ENCODE measurements around the gene NPNT. TPM values are rescaled to one million over a fixed set of nuclear protein-coding genes. Genes with fewer than 3 reads are reported as not detected.

Gene NPNT
- polyA plus RNA-seq, 1 of the 3 experiments (the other 2 are of a cell fraction), result not detected

DNA sequence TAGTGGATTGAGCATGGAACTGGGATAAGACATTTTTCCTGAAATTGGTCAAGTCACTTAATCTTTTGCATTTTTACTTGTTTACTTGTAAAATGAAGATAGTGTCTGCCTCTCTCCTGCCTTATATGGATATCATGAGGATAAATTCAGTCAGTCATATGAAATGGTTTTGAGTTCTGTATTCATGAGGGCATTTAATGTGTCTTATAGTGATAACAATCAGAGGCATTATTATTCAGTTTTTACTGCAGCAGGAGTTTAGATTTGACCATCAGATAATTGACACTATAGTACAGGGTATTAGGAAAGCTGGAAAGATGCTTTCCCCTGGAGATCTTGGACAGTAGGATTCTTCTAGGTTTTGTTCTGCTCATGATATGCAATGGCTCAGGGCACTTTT lies 26.0 kb downstream of the NPNT start:
- POLR2A ChIA-PET, result no interaction called here
- H3K36me3 ChIP-seq (replicated peaks in 1 of 2; ENCODE audit: control insufficient read depth in 1 of 2, insufficient read depth in 2 of 2, low read length in 1 of 2), result no peaks in the 10 kb centered on the region
- no peaks in the 10 kb centered on the region for H4K20me1 ChIP-seq (ENCODE audit: insufficient read depth)
- TF ChIP-seq YY1 (IDR thresholded peaks at IDR 0.05; ENCODE audit: low read depth) (no peak), SIN3A (IDR thresholded peaks at IDR 0.05; ENCODE audit: borderline replicate concordance, low read depth, low read length) (no peak), RCOR1 (IDR thresholded peaks at IDR 0.05; ENCODE audit: low read length) (no peak), GABPA (IDR thresholded peaks at IDR 0.05; ENCODE audit: low read depth) (no peak), FOXM1 (IDR thresholded peaks at IDR 0.05; ENCODE audit: low read depth) (no peak), MEF2A (IDR thresholded peaks at IDR 0.05; ENCODE audit: borderline replicate concordance, low read depth) (no peak), CHD2 (IDR thresholded peaks at IDR 0.05; ENCODE audit: low read length, partially characterized antibody) (no peak), FOXJ3 (CRISPR knock-in tag; IDR thresholded peaks at IDR 0.05) (no peak), USF1 (IDR thresholded peaks at IDR 0.05; ENCODE audit: borderline replicate concordance, low read depth) (no peak), MAX (IDR thresholded peaks at IDR 0.05; ENCODE audit: low read depth) (no peak), TAF1 (IDR thresholded peaks at IDR 0.05; ENCODE audit: borderline replicate concordance, low read depth, low read length) (no peak), FOSL2 (IDR thresholded peaks at IDR 0.05; ENCODE audit: borderline replicate concordance, low read depth) (no peak)
- H3K4me3 ChIP-seq (ENCODE audit: low read depth in 2 of 2, low read length in 1 of 2), result no peak overlapping the region
- no peaks in the 10 kb centered on the region for H3K79me2 ChIP-seq (ENCODE audit: insufficient read depth)
- H3K4me1 ChIP-seq (ENCODE audit: control insufficient read depth in 1 of 2, insufficient read depth in 2 of 2, low read depth in 1 of 2, low read length in 1 of 2), result no peaks in the 10 kb centered on the region; a peak in 1 of 4 replicates
- DNase-seq, result no peak
- CTCF ChIA-PET, result no interaction called here
- no peak overlapping the region for H3K9ac ChIP-seq
- H3K9me3 ChIP-seq, result no peaks in the 10 kb centered on the region
- H3K9me2 ChIP-seq, result no peaks in the 10 kb centered on the region
- no peak overlapping the region for H2AFZ ChIP-seq (ENCODE audit: low read depth)
- H3K27me3 ChIP-seq (ENCODE audit: insufficient read depth), result no peaks in the 10 kb centered on the region
- H3K27ac ChIP-seq (ENCODE audit: low read depth in 2 of 2, low read length in 1 of 2), result no peak overlapping the region
- H3K4me2 ChIP-seq, result no peak overlapping the region
- no peaks in the 10 kb centered on the region for H3F3A ChIP-seq (replicated peaks; ENCODE audit: insufficient read depth)

GRCh38 chr4:105923497-105924238 lies 28.4 kb downstream of the NPNT start:
- WGBS (ENCODE audit: low lambda C conversion rate), result 68% methylated on average over 7 of the region's 7 CpGs
- Histone ChIP-seq H3K4me2 (no peak overlapping the region), H3K9ac (no peak overlapping the region), H2AFZ (ENCODE audit: low read depth) (no peak overlapping the region), H4K20me1 (ENCODE audit: insufficient read depth) (no peaks in the 10 kb centered on the region), H3K79me2 (ENCODE audit: insufficient read depth) (no peaks in the 10 kb centered on the region), H3F3A (replicated peaks; ENCODE audit: insufficient read depth) (no peaks in the 10 kb centered on the region), H3K9me2 (no peaks in the 10 kb centered on the region), H3K4me3 (ENCODE audit: low read depth in 2 of 2, low read length in 1 of 2) (no peak overlapping the region), H3K27me3 (ENCODE audit: insufficient read depth) (no peaks in the 10 kb centered on the region), H3K4me1 (ENCODE audit: control insufficient read depth in 1 of 2, insufficient read depth in 2 of 2, low read depth in 1 of 2, low read length in 1 of 2) (no peaks in the 10 kb centered on the region), H3K27ac (ENCODE audit: low read depth in 2 of 2, low read length in 1 of 2) (no peak overlapping the region), H3K36me3 (replicated peaks in 1 of 2; ENCODE audit: control insufficient read depth in 1 of 2, insufficient read depth in 2 of 2, low read length in 1 of 2) (no peaks in the 10 kb centered on the region), H3K9me3 (no peaks in the 10 kb centered on the region)
- POLR2A ChIA-PET, result no interaction called here
- no peak for DNase-seq
- TF ChIP-seq ELF1 (IDR thresholded peaks at IDR 0.05), result no peak
- no peak for TF ChIP-seq TEAD4 (IDR thresholded peaks at IDR 0.05; ENCODE audit: borderline replicate concordance, insufficient read depth)
- TF ChIP-seq, protein P1, sequence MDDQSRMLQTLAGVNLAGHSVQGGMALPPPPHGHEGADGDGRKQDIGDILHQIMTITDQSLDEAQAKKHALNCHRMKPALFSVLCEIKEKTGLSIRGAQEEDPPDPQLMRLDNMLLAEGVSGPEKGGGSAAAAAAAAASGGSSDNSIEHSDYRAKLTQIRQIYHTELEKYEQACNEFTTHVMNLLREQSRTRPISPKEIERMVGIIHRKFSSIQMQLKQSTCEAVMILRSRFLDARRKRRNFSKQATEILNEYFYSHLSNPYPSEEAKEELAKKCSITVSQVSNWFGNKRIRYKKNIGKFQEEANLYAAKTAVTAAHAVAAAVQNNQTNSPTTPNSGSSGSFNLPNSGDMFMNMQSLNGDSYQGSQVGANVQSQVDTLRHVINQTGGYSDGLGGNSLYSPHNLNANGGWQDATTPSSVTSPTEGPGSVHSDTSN (IDR thresholded peaks at IDR 0.05), result no peak
- TF ChIP-seq MEF2A (IDR thresholded peaks at IDR 0.05; ENCODE audit: borderline replicate concordance, low read depth), result no peak
- TF ChIP-seq YY1 (IDR thresholded peaks at IDR 0.05; ENCODE audit: low read depth), result no peak
- no peak for TF ChIP-seq NFIC (IDR thresholded peaks at IDR 0.05; ENCODE audit: borderline replicate concordance)
- no peak for TF ChIP-seq RCOR1 (IDR thresholded peaks at IDR 0.05; ENCODE audit: low read length)
- no peak for TF ChIP-seq RAD21 (IDR thresholded peaks at IDR 0.05; ENCODE audit: low read length)
- CTCF ChIA-PET, result interaction anchor here (0.6 kb wide), 1 partner anchor 31 kb away, joined by 3 read pairs; no protein-coding TSS in a partner anchor

Measured in SK-N-SH (cell line).